Activated T-helper 9 cell treated with anti-CD3 and anti-CD28 coated beads, Interleukin-2, amount 50 U/mL, for 16 hours (primary cell): ENCODE results near the gene DGUOK.

Source experiments
- DNase-seq: peaks from one replicate; pipeline ENCODE4 v3.0.0-alpha.2; 2020; ENCODE audit warnings: low read depth

The DGUOK gene

DNA sequence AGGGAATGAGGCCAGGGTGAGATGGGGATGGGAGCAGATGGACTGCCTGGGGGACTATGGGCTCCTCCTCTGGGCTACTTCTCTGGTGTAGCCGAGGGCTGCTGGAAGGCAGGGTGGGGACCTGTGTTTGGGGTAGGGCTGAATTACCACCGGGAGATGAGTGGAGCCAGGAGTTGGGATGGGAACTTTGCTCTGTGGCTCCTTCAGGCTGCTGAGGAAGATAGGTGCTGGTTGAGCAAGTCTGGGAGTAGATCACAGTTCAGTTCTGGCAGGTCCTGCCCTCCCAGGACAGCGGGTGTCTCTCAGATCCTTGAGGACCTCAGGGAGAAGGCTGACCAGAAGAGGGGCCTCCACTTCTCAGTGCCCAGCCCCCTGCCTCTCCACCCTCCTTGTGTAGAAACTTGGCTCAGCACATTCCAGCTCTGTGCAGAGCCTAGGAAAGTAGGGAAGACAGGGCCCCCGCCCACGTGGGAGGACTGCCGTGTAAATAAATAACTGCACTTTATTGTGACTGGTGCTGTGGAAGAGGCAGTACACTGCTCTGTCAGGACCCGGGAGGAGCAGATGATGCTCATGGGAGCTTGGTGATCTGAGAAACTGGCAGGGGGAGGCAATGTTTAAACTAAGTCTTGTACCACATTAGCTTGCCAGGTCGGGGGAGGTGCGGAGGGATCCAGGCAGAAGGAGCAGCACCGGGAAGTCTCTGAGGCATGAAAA lies 73.4 kb downstream of the DGUOK start:
- no peak for DNase-seq

DNA sequence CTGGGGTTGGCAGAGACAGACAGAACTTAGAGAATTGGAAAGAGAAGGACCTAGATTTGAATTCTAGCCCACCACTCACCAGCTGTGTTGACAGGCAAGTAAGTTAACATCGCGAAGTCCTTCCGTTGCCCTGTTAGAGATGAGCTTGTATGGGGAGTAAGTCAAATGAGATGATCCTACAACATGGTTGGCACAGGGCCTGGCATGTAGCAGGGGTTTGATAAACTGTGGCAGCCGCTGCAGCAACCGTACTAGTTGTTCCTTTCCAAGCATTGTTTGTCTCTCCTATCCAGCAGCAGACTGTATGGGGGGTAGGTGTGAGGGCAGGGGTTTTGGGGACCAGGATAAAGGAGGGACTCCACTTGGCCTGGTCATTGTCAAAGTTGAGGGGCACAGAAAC lies 74.0 kb downstream of the DGUOK start:
- no peak for DNase-seq

GRCh38 chr2:74001121-74001520 lies 74.4 kb downstream of the DGUOK start:
- DNase-seq = no peak

GRCh38 chr2:74001781-74002504 lies 75.3 kb downstream of the DGUOK start:
- no peak for DNase-seq

DNA sequence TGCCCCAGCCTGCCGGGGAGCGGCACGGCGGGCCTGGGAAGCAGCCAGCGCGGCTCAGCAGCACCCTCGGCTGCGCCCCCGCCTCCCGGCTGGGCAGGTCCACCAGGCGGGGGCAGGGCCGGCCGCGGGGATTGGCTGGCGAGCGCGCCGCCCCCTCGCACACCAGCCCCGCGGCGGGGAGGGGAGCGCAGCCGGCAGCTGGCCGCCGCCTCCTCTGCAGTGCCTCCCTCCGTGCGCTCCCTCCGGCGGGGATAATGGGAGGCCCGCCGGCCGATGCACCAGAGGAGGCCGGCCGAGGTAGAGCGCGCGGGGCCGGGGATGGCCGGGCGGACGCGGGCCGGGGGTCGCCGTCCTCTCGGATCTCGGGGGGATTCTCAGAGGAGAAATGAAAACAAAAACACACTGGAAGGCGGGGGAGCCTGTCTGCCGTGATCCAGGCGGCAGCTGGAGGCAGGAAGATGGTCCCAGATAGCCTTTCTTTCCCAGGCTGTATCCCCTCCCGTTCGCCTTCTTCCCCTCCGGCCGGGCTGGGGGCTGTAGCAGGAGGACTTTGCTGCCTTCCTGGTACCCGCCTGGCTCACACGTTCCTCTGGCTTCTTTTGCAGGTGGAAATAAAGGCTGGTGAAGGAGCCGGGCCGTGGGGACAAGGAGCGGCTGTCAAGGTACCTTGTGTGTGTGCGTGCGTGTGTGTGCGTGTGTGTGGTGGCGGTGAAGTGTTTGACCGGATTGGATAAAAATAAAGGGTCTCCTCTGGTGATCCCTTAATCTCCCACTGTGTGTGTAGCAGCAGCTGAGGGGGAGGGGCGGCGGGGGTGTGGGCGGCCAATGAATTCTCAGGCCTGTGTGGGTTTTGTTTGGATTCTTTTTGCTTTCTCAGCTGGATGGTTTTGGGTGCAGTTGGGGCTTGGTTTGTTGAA lies 76.1 kb downstream of the DGUOK start:
- peak; percentile 72 for DNase-seq

DNA sequence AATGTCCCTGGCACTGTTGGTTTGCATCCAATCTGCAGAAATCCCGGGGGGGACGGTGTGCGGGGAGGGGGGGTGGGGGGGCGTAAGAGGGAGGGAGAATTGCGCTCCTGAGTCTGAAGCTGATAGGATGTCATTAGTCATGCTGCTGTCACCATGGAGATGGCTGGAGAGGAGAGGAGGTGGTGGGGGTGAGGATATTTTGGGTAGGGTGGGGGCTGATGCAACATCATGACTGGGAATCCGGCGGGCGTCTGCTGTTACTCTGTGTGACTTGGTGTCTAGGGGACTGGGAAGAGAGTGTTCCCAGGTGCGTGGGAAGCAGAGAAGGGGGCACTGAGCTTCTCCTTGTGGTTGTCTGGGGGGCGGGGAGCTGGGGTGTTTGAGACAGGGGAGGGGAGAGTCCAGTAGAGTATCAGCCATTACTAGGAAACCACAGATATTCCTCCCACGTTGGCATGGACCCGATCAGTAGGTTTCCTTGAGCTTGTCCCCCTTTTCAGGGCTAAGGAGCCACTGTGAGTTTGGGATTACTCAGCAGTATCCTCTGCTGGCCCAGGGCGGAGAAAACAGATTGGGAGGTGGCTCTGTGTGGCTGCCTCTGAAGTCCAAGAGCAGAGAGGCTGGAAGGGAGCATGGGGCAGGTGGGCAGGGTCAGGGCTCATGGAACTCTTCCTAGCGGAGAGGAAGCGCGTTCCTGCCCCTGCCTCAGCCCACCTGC lies 77.0 kb downstream of the DGUOK start:
- no peak for DNase-seq

DNA sequence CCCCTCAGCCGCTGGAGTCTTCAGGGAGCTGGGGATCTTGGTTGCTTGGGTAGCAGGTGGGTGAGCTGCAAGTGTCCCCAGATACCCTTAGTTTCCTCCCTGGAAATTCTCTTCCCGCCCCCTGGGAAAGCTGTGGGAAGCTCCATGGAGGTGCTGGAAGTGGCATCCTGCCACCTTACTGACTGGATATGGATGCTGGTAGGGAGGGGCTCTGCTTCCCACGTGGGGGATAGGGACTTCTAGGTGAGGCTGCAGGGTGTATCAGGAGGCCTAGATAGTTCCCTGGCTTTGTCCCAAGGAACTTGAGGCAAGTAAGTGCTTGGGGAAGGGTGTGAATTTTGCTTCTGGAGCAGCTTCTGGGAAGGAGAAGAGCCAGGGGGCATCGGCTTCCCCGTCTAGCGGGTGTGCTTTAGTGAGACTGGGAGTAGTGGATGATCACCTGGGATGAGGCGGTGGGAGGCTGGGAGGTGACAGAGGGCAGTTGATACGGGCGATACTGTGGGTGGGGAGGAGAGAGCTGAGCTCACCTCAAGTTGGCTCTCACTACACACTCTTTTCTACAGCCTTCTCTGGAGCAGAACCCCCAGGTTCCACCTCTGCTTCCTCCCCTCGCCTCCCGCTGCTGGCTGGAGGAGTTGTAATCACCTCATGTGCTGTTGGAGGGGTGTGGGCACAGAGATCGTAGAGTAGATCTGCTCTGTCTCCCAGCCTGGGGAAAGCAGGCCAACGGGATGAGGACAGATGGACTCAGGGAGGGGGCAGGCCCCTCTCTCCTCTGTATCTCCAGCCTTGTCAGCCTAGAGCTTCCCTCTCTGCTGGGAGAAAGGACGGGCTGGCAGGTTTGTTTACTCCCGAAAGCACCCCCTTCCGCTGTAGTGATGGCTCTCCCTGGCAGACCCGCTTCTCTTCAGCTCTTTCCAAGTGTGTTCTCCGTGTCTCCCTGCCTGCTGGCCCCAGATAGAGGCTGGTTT lies 77.8 kb downstream of the DGUOK start:
- no peak for DNase-seq

- DNase-seq = no peak
These were observed 79.1 kb downstream of the DGUOK start for GRCh38 chr2:74005786-74006185.

DNA sequence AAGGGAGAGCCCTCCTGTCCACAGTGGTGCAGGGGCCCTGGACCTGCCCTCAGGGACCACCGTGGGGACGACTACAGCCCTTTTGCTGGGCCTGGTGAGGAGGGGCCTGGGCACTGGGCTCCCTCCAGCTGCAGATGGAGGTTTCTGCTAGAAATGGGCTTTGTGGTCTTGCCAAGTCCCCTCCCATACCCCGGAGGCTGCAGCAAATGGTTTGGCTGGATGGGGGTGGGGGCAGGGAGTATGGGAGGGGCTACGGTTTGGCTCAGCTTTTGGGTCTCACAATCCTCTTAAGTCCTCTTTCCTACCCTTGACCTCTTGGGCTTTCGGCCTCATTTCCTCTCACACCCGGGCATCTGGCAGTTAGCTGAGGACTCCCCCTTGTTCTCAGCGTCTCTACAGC lies 79.8 kb downstream of the DGUOK start:
- no peak for DNase-seq

- no peak for DNase-seq
These were observed 80.4 kb downstream of the DGUOK start for GRCh38 chr2:74007121-74007520.

GRCh38 chr2:74007711-74008110 lies 81.0 kb downstream of the DGUOK start:
- DNase-seq = no peak
